ENCODE results near the gene MRPL21. TPM values are rescaled to one million over a fixed set of nuclear protein-coding genes. Genes with fewer than 3 reads are reported as not detected.

MRPL21 gene
- total RNA-seq, 1 donor from 2014 or later = 121 TPM

DNA sequence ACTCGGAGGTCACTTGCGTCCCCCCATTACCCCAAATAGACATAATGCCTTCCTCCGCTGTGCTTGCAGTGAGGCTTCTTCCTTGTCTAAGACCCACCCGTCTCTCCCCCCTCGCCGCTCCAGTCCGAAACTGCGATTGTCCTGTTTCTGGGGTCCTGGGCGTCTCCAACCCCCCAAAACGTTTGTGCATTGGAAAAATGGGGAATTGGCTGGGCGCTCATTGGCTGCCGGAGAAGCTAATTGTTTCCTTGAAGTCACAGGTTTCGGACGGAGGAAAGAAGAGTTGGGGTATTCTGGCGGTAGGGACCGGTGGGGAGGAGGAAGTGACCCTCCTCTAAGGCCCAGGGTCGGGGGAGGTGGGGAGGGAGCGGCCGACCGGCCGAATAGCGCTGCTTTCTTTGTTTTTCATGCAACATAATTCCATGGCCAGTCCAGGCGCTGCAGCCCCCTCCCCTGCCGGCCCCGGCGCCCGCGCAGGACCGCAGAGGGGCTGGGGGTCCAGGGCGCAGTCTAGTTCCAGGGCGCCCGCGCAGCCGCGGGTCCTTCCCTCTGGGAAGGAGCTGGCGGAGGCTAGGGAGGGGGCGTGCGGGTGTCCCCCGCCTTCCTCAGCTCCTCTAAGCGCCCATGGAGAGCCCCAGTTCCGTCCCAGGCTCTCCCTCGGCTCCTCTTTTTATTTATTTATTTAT lies 49.2 kb downstream of the MRPL21 start:
- Histone ChIP-seq H3K9me3 (replicated peaks) (no peaks in the 10 kb centered on the region), H3K4me1 (peaks cover 19% of the 10 kb centered on the region), H3K4me3 (peak overlapping the region; percentile 73), H3K27me3 (ENCODE audit: low read depth) (peaks cover 7% of the 10 kb centered on the region), H3K36me3 (no peaks in the 10 kb centered on the region), H3K27ac (replicated peaks) (no peak overlapping the region)
- no peak for DNase-seq
- TF ChIP-seq, protein P1, sequence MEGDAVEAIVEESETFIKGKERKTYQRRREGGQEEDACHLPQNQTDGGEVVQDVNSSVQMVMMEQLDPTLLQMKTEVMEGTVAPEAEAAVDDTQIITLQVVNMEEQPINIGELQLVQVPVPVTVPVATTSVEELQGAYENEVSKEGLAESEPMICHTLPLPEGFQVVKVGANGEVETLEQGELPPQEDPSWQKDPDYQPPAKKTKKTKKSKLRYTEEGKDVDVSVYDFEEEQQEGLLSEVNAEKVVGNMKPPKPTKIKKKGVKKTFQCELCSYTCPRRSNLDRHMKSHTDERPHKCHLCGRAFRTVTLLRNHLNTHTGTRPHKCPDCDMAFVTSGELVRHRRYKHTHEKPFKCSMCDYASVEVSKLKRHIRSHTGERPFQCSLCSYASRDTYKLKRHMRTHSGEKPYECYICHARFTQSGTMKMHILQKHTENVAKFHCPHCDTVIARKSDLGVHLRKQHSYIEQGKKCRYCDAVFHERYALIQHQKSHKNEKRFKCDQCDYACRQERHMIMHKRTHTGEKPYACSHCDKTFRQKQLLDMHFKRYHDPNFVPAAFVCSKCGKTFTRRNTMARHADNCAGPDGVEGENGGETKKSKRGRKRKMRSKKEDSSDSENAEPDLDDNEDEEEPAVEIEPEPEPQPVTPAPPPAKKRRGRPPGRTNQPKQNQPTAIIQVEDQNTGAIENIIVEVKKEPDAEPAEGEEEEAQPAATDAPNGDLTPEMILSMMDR (IDR thresholded peaks at IDR 0.05; ENCODE audit: borderline replicate concordance) = no peak
- intact Hi-C loops (cut with micrococcal nuclease) = no loop called here

- TF ChIP-seq, protein P1 (IDR thresholded peaks at IDR 0.05; ENCODE audit: borderline replicate concordance) = no peak
- no peaks in the 10 kb centered on the region for H3K36me3 ChIP-seq
- no peak overlapping the region for H3K27ac ChIP-seq (replicated peaks)
- no peak for DNase-seq
- H3K4me3 ChIP-seq = no peak overlapping the region
- intact Hi-C loops (cut with micrococcal nuclease) = no loop called here
- H3K4me1 ChIP-seq = peaks cover 19% of the 10 kb centered on the region
- no peaks in the 10 kb centered on the region for H3K9me3 ChIP-seq (replicated peaks)
- peaks cover 7% of the 10 kb centered on the region for H3K27me3 ChIP-seq (ENCODE audit: low read depth)
These were observed 51.0 kb downstream of the MRPL21 start for GRCh38 chr11:68852628-68853027.

GRCh38 chr11:68848429-68848828 lies 55.2 kb downstream of the MRPL21 start:
- H3K27me3 ChIP-seq (ENCODE audit: low read depth) = no peaks in the 10 kb centered on the region
- no peak for DNase-seq
- H3K36me3 ChIP-seq = no peaks in the 10 kb centered on the region
- TF ChIP-seq, protein P1 (IDR thresholded peaks at IDR 0.05; ENCODE audit: borderline replicate concordance) = no peak
- no peak overlapping the region for H3K27ac ChIP-seq (replicated peaks)
- intact Hi-C loops (cut with micrococcal nuclease) = no loop called here
- no peaks in the 10 kb centered on the region for H3K9me3 ChIP-seq (replicated peaks)
- H3K4me1 ChIP-seq = peaks cover 14% of the 10 kb centered on the region
- H3K4me3 ChIP-seq = no peak overlapping the region

GRCh38 chr11:68847395-68847794 lies 56.2 kb downstream of the MRPL21 start:
- TF ChIP-seq, protein P1 (IDR thresholded peaks at IDR 0.05; ENCODE audit: borderline replicate concordance) = no peak
- H3K9me3 ChIP-seq (replicated peaks) = no peaks in the 10 kb centered on the region
- H3K27me3 ChIP-seq (ENCODE audit: low read depth) = no peaks in the 10 kb centered on the region
- H3K4me3 ChIP-seq = no peak overlapping the region
- intact Hi-C loops (cut with micrococcal nuclease) = no loop called here
- no peak for DNase-seq
- H3K27ac ChIP-seq (replicated peaks) = no peak overlapping the region
- H3K4me1 ChIP-seq = peaks cover 24% of the 10 kb centered on the region
- no peaks in the 10 kb centered on the region for H3K36me3 ChIP-seq

GRCh38 chr11:68845351-68846002 lies 58.2 kb downstream of the MRPL21 start:
- H3K27me3 ChIP-seq (ENCODE audit: low read depth) = no peaks in the 10 kb centered on the region
- H3K4me1 ChIP-seq = peaks cover 39% of the 10 kb centered on the region
- H3K36me3 ChIP-seq = no peaks in the 10 kb centered on the region
- H3K4me3 ChIP-seq = no peak overlapping the region
- peak overlapping the region; percentile 95 for H3K27ac ChIP-seq (replicated peaks)
- intact Hi-C loops (cut with micrococcal nuclease) = no loop called here
- TF ChIP-seq, protein P1 (IDR thresholded peaks at IDR 0.05; ENCODE audit: borderline replicate concordance) = no peak
- H3K9me3 ChIP-seq (replicated peaks) = no peaks in the 10 kb centered on the region
- DNase-seq = no peak

Measured in left ventricle myocardium inferior (tissue), 1 donor.